HPDE6-E6E7 (cell line): ENCODE measurements around the gene EDEM2.
"Not testable (repeated sequence)": the region's sequence is repeated elsewhere in the genome, so short reads cannot be mapped to it uniquely, and the experiment has no call there.

Source experiments
- DNase-seq: peaks from one replicate; pipeline ENCODE4 v3.0.0; 2011; ENCODE audit warnings: missing footprints; ENCODE audit errors: extremely low spot score

Gene EDEM2

GRCh38 chr20:35129647-35130069 lies 17.5 kb downstream of the EDEM2 start:
- no peak for DNase-seq

GRCh38 chr20:35125753-35126152 lies 21.4 kb downstream of the EDEM2 start:
- DNase-seq: no peak

- no peak for DNase-seq
Measured at GRCh38 chr20:35122756-35123405, 24.3 kb downstream of the EDEM2 start.

- DNase-seq: no peak
Measured at GRCh38 chr20:35121186-35121585, 25.9 kb downstream of the EDEM2 start.

GRCh38 chr20:35120012-35120701 lies 27.0 kb downstream of the EDEM2 start:
- no peak for DNase-seq

GRCh38 chr20:35117629-35118028 lies 29.5 kb downstream of the EDEM2 start:
- DNase-seq: no peak

GRCh38 chr20:35117196-35117595 lies 29.9 kb downstream of the EDEM2 start:
- DNase-seq: no peak

- no peak for DNase-seq
Measured at GRCh38 chr20:35116258-35116657, 30.9 kb downstream of the EDEM2 start.

- no peak for DNase-seq
Measured at GRCh38 chr20:35115606-35116005, 31.5 kb downstream of the EDEM2 start.

- DNase-seq: not testable (repeated sequence)
Measured at GRCh38 chr20:35112276-35112675, 34.9 kb downstream of the EDEM2 start.

GRCh38 chr20:35111141-35111888 lies 35.8 kb downstream of the EDEM2 start:
- peak; percentile 84 for DNase-seq

GRCh38 chr20:35108921-35109320 lies 38.2 kb downstream of the EDEM2 start:
- DNase-seq: peak; percentile 71

GRCh38 chr20:35106827-35107380 lies 40.2 kb downstream of the EDEM2 start:
- no peak for DNase-seq

GRCh38 chr20:35104685-35105295 lies 42.3 kb downstream of the EDEM2 start:
- no peak for DNase-seq

- DNase-seq: no peak
Measured at GRCh38 chr20:35101620-35102019, 45.5 kb downstream of the EDEM2 start.

GRCh38 chr20:35093267-35093884 lies 53.8 kb downstream of the EDEM2 start:
- DNase-seq: peak; percentile 89

- peak; percentile 94 for DNase-seq
Measured at GRCh38 chr20:35092524-35093266, 54.4 kb downstream of the EDEM2 start, which contains the start of gene TRPC4AP. Gene TRPC4AP, minus strand, starts transcription at chr20:35092807. Its CDS starts 26 bp downstream, at chr20:35092781.

- DNase-seq: peak; percentile 28
Measured at GRCh38 chr20:35091816-35092523, 55.2 kb downstream of the EDEM2 start.

GRCh38 chr20:35088231-35089145 lies 58.6 kb downstream of the EDEM2 start:
- DNase-seq: no peak
